ENCODE data around the gene GBE1.

DNA sequence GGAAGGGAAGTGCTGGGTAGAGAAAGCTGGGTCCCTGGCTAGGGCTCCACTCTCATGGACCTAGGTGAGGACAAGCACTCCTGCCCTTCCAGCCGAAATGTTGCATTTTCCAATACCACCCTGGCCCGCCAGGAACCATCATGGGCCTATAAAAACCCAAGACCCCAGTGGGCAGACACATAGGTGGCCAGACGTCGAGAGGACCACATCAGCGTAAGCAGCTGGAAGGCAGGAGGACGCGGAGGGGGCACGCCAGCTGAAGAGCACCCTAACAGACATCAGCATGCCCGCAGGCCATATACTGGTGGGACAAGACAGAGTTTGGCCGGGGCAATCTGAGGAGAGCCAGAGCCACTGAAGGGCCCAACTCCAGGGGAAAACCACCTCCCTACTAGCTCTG, 98.3 kb downstream of the GBE1 start:
- TF ChIP-seq ZNF274 (IDR thresholded peaks at IDR 0.05; ENCODE audit: low read depth, low read length) (no peak), YY1 (IDR thresholded peaks at IDR 0.05; ENCODE audit: insufficient read depth, insufficient read length) (no peak)
